ENCODE results near the gene CNTLN.
"Not testable (repeated sequence)": the region's sequence is repeated elsewhere in the genome, so short reads cannot be mapped to it uniquely, and the experiment has no call there.

The CNTLN gene

GRCh38 chr9:17315341-17315740 lies 180.5 kb downstream of the CNTLN start:
- no peak for DNase-seq

GRCh38 chr9:17318821-17319320 lies 184.0 kb downstream of the CNTLN start:
- DNase-seq, result no peak

- DNase-seq, result no peak
Measured at GRCh38 chr9:17319864-17320263, 185.0 kb downstream of the CNTLN start.

GRCh38 chr9:17322882-17323864 lies 188.3 kb downstream of the CNTLN start:
- DNase-seq, result no peak

GRCh38 chr9:17328331-17328730 lies 193.5 kb downstream of the CNTLN start:
- no peak for DNase-seq

- DNase-seq, result no peak
Measured at GRCh38 chr9:17330097-17330496, 195.3 kb downstream of the CNTLN start.

- no peak for DNase-seq
Measured at GRCh38 chr9:17332115-17332514, 197.3 kb downstream of the CNTLN start.

- no peak for DNase-seq
Measured at GRCh38 chr9:17339156-17339555, 204.3 kb downstream of the CNTLN start.

GRCh38 chr9:17342696-17343095 lies 207.9 kb downstream of the CNTLN start:
- no peak for DNase-seq

- no peak for DNase-seq
Measured at GRCh38 chr9:17349831-17350230, 215.0 kb downstream of the CNTLN start.

GRCh38 chr9:17354006-17354405 lies 219.2 kb downstream of the CNTLN start:
- DNase-seq, result not testable (repeated sequence)

- DNase-seq, result no peak
Measured at GRCh38 chr9:17361378-17361777, 226.5 kb downstream of the CNTLN start.

- no peak for DNase-seq
Measured at GRCh38 chr9:17367035-17367434, 232.2 kb downstream of the CNTLN start.

- DNase-seq, result no peak
Measured at GRCh38 chr9:17380126-17380861, 245.5 kb downstream of the CNTLN start.

- peak; percentile 7 for DNase-seq
Measured at GRCh38 chr9:17387565-17387964, 252.7 kb downstream of the CNTLN start.

GRCh38 chr9:17389026-17389425 lies 254.2 kb downstream of the CNTLN start:
- no peak for DNase-seq

- no peak for DNase-seq
Measured at GRCh38 chr9:17394881-17395510, 260.2 kb downstream of the CNTLN start.

- DNase-seq, result not testable (repeated sequence)
Measured at GRCh38 chr9:17397166-17397728, 262.4 kb downstream of the CNTLN start.

- no peak for DNase-seq
Measured at GRCh38 chr9:17398350-17398749, 263.5 kb downstream of the CNTLN start.

GRCh38 chr9:17401858-17402257 lies 267.0 kb downstream of the CNTLN start:
- no peak for DNase-seq

- no peak for DNase-seq
Measured at GRCh38 chr9:17402309-17402708, 267.5 kb downstream of the CNTLN start.

- DNase-seq, result no peak
Measured at GRCh38 chr9:17403539-17403938, 268.7 kb downstream of the CNTLN start.

GRCh38 chr9:17414986-17415385 lies 280.1 kb downstream of the CNTLN start:
- no peak for DNase-seq
